GM23338 (cell line): ENCODE results near the gene TMSB15B. TPM values are rescaled to one million over a fixed set of nuclear protein-coding genes. Genes with fewer than 3 reads are reported as not detected.
"Not testable (repeated sequence)": the region's sequence is repeated elsewhere in the genome, so short reads cannot be mapped to it uniquely, and the experiment has no call there.

Source experiments
- ATAC-seq: fragments of 200-7000 bp; cut with Tn5 transposase; 3 replicates; pipeline ENCODE4 v1.9.1; 2020
- DNase-seq: peaks from one replicate; pipeline ENCODE4 v3.0.0-alpha.2; 2015; ENCODE audit warnings: low spot score
- H2AFZ ChIP-seq: fragments of 200-600 bp; sonication (generic); 2 replicates; pipeline ENCODE4 v1.8.0; 2016; ENCODE audit warnings: antibody characterized with exemption, mild to moderate bottlenecking, moderate library complexity
- H3F3A ChIP-seq: fragments of 200-600 bp; sonication (generic); replicated peaks from 2 replicates; pipeline ENCODE4 v1.8.0; 2017; ENCODE audit warnings: antibody characterized with exemption, mixed run types, low read depth
- H3K27ac ChIP-seq: fragments of 200-600 bp; sonication (generic); 2 replicates; pipeline ENCODE4 v1.6.1; 2016; ENCODE audit warnings: low read depth
- H3K27me3 ChIP-seq: fragments of 200-600 bp; sonication (generic); 2 replicates; pipeline ENCODE4 v1.8.0; 2016; ENCODE audit warnings: mild to moderate bottlenecking, mixed run types, moderate library complexity; ENCODE audit not compliant: insufficient read depth
- H3K36me3 ChIP-seq: fragments of 200-600 bp; sonication (generic); 2 replicates; pipeline ENCODE4 v1.8.0; 2016; ENCODE audit warnings: mild to moderate bottlenecking; ENCODE audit not compliant: insufficient read depth
- H3K4me1 ChIP-seq: fragments of 200-600 bp; sonication (generic); 2 replicates; pipeline ENCODE4 v1.8.0; 2016; ENCODE audit warnings: mild to moderate bottlenecking, moderate library complexity; ENCODE audit not compliant: insufficient read depth
- H3K4me2 ChIP-seq: fragments of 200-600 bp; sonication (generic); 2 replicates; pipeline ENCODE4 v1.7.1; 2017; ENCODE audit warnings: mixed run types
- H3K4me3 ChIP-seq: fragments of 200-600 bp; sonication (generic); 2 replicates; pipeline ENCODE4 v1.6.1; 2016; ENCODE audit warnings: mixed run types
- H3K79me2 ChIP-seq: fragments of 200-600 bp; sonication (generic); replicated peaks from 2 replicates; pipeline ENCODE4 v1.8.0; 2017; ENCODE audit warnings: mild to moderate bottlenecking; ENCODE audit not compliant: insufficient read depth
- H3K9me2 ChIP-seq: fragments of 200-600 bp; sonication (generic); 2 replicates; pipeline ENCODE4 v1.8.0; 2017; ENCODE audit not compliant: insufficient read depth
- H4K20me1 ChIP-seq: fragments of 200-600 bp; sonication (generic); replicated peaks from 2 replicates; pipeline ENCODE4 v1.8.0; 2017; ENCODE audit warnings: mild to moderate bottlenecking; ENCODE audit not compliant: insufficient read depth
- H3K27ac Mint-ChIP-seq: 2 replicates; pipeline ENCODE4 v1.8.0; 2020; ENCODE audit warnings: inconsistent platforms, mild to moderate bottlenecking, moderate library complexity, mixed read lengths
- H3K27me3 Mint-ChIP-seq: 3 replicates; pipeline ENCODE4 v1.8.0; 2022; ENCODE audit warnings: low read depth, mild to moderate bottlenecking, moderate library complexity, mixed read lengths, inconsistent platforms; ENCODE audit not compliant: insufficient read depth, poor library complexity
- H3K36me3 Mint-ChIP-seq: 3 replicates; pipeline ENCODE4 v1.8.0; 2021; ENCODE audit warnings: low read depth, mild to moderate bottlenecking, inconsistent platforms, moderate library complexity, mixed read lengths
- H3K4me1 Mint-ChIP-seq: 3 replicates; pipeline ENCODE4 v1.8.0; 2020; ENCODE audit warnings: mild to moderate bottlenecking, inconsistent platforms, mixed read lengths
- H3K4me3 Mint-ChIP-seq: 3 replicates; pipeline ENCODE4 v1.8.0; 2021; ENCODE audit warnings: moderate library complexity, mild to moderate bottlenecking, inconsistent platforms, mixed read lengths
- H3K9me3 Mint-ChIP-seq: 3 replicates; pipeline ENCODE4 v1.8.0; 2020; ENCODE audit warnings: moderate library complexity, mild to moderate bottlenecking, inconsistent platforms, mixed read lengths
- CREB1 ChIP-seq: fragments of 250-450 bp; sonication (Bioruptor Pico); IDR thresholded peaks from 2 replicates; pipeline ENCODE4 v1.5.0; 2020; ENCODE audit warnings: low read depth, mild to moderate bottlenecking, moderate library complexity
- ETS1 ChIP-seq: IDR thresholded peaks from 2 replicates; pipeline ENCODE4 v1.6.1; 2016; ENCODE audit warnings: antibody characterized with exemption
- EZH2 ChIP-seq: fragments of 200-600 bp; sonication (generic); IDR thresholded peaks from one replicate; pipeline ENCODE4 v1.8.0; 2017; ENCODE audit warnings: antibody characterized with exemption, mild to moderate bottlenecking, low read depth; ENCODE audit not compliant: unreplicated experiment
- EZH2phosphoT487 ChIP-seq: fragments of 200-600 bp; sonication (generic); IDR thresholded peaks from one replicate; pipeline ENCODE4 v1.8.1; 2018; ENCODE audit warnings: antibody characterized with exemption; ENCODE audit not compliant: unreplicated experiment
- JUNB ChIP-seq: IDR thresholded peaks from one replicate; pipeline ENCODE4 v1.6.1; 2016; ENCODE audit warnings: antibody characterized with exemption; ENCODE audit not compliant: unreplicated experiment
- NANOG ChIP-seq: IDR thresholded peaks from 2 replicates; pipeline ENCODE4 v1.6.1; 2016; ENCODE audit warnings: antibody characterized with exemption, borderline replicate concordance
- POLR2AphosphoS5 ChIP-seq: IDR thresholded peaks from 2 replicates; pipeline ENCODE4 v1.6.1; 2016; ENCODE audit warnings: antibody characterized with exemption, low read depth
- STAT1 ChIP-seq: IDR thresholded peaks from one replicate; pipeline ENCODE4 v1.6.1; 2016; ENCODE audit warnings: antibody characterized with exemption; ENCODE audit not compliant: unreplicated experiment
- ZNF114 ChIP-seq: fragments of 250-450 bp; sonication (Bioruptor Pico); IDR thresholded peaks from 2 replicates; pipeline ENCODE4 v1.5.0; 2020; ENCODE audit warnings: mild to moderate bottlenecking, moderate library complexity
- ZNF331 ChIP-seq: fragments of 250-450 bp; sonication (Bioruptor Pico); IDR thresholded peaks from 2 replicates; pipeline ENCODE4 v1.5.0; 2020; ENCODE audit warnings: low read depth, mild to moderate bottlenecking, moderate library complexity
- ZNF462 ChIP-seq: fragments of 250-450 bp; sonication (Bioruptor Pico); IDR thresholded peaks from 2 replicates; pipeline ENCODE4 v1.5.0; 2020; ENCODE audit warnings: mild to moderate bottlenecking, moderate library complexity
- polyA plus RNA-seq: library from polyadenylated mRNA; unstranded; fragments of >200 nt; fragmentation: Nextera tagmentation; extraction: Ambion mirVana; gene quantifications from 2 replicates; pipeline ENCODE4 v1.2.1, GENCODE V29; 2016
- total RNA-seq: library from RNA; depleted of rRNA; stranded (reverse); fragments of >200 nt; shearing (Covaris generic); gene quantifications from 2 replicates; pipeline ENCODE4 v1.2.3, GENCODE V29; 2014

The TMSB15B gene
- total and polyA plus RNA-seq, 2 experiments from 2014 or later, result 14.3 to 35.3 TPM

- TF ChIP-seq ZNF462 (CRISPR knock-in tag) (no peak), JUNB (no peak), CREB1 (CRISPR knock-in tag) (no peak; the same call in 1 of the 2 replicates), POLR2AphosphoS5 (no peak), ETS1 (no peak), STAT1 (no peak), EZH2 (no peak), ZNF114 (CRISPR knock-in tag) (no peak), NANOG (no peak), EZH2phosphoT487 (no peak), ZNF331 (CRISPR knock-in tag) (no peak)
These were observed 43.2 kb upstream of the TMSB15B start (continued) for GRCh38 chrX:103919270-103919637.

- H3K27ac Mint-ChIP-seq, H3K4me2 ChIP-seq, H4K20me1 ChIP-seq, H3K79me2 ChIP-seq, H3K27me3 ChIP-seq, H3K4me3 ChIP-seq, H3F3A ChIP-seq, H3K27me3 Mint-ChIP-seq, H3K27ac ChIP-seq, H3K36me3 ChIP-seq, H2AFZ ChIP-seq, DNase-seq, H3K9me2 ChIP-seq, H3K4me1 ChIP-seq, ATAC-seq, H3K4me1 Mint-ChIP-seq, H3K36me3 Mint-ChIP-seq, H3K4me3 Mint-ChIP-seq, H3K9me3 Mint-ChIP-seq: not testable (repeated sequence)
These were observed 41.9 kb upstream of the TMSB15B start for GRCh38 chrX:103920515-103920914.
